ENCODE data around the gene CCDC74B.
"Not testable (repeated sequence)": the region's sequence is repeated elsewhere in the genome, so short reads cannot be mapped to it uniquely, and the experiment has no call there.

CCDC74B gene

GRCh38 chr2:130150181-130151144, 5.6 kb upstream of the CCDC74B start:
- no peak for DNase-seq (ENCODE audit: low read depth)

DNA sequence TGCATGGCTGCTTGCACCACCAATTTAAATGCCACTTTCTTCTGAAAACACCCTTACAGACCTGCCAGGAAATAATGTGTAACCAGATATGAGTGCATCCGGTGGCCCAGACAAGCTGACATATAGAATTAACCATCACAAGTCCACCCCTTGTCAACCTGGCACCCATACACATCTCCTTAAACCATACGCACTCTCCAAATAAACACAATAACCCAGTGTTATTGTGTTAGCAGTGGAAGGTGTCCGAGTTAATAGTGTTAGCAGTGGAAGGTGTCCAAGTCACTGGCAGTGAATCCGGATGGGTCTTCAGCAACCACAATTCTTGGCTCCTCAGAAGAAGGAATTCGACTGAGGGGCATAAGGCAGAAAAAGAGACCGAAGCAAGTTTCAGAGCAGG, 3.6 kb upstream of the CCDC74B start:
- not testable (repeated sequence) for DNase-seq (ENCODE audit: low read depth)

GRCh38 chr2:130143266-130144039, 1.5 kb downstream of the CCDC74B start:
- DNase-seq (ENCODE audit: low read depth) = not testable (repeated sequence)

GRCh38 chr2:130142396-130143265, 2.3 kb downstream of the CCDC74B start:
- not testable (repeated sequence) for DNase-seq (ENCODE audit: low read depth)

- not testable (repeated sequence) for DNase-seq (ENCODE audit: low read depth)
Observed at GRCh38 chr2:130141645-130142370, 3.1 kb downstream of the CCDC74B start.

GRCh38 chr2:130141002-130141401, 3.9 kb downstream of the CCDC74B start:
- not testable (repeated sequence) for DNase-seq (ENCODE audit: low read depth)

- not testable (repeated sequence) for DNase-seq (ENCODE audit: low read depth)
Observed at GRCh38 chr2:130140516-130140915, 4.4 kb downstream of the CCDC74B start.

GRCh38 chr2:130139331-130140280, 5.3 kb downstream of the CCDC74B start:
- not testable (repeated sequence) for DNase-seq (ENCODE audit: low read depth)

DNA sequence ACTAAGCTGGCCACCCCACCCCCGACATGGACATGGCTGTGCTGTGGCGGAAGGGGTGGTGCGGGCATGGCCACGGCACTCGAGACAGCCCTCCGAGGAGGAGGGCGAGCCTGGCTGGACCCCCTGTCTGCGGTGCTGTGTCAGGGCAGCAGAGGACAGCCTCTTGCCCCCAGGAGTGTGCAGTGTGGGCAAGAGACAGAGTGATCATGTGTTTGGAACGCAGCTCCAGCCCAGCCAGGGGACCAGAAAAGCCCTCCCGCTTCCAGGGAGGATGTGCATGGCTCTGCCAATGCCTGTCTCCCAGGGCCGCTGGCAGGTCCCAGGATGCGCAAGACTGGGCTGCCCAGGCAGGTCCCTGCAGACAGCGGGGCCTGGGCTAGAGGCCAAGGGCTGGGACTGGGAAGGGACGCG, 6.1 kb downstream of the CCDC74B start:
- not testable (repeated sequence) for DNase-seq (ENCODE audit: low read depth)

GRCh38 chr2:130138326-130138725, 6.6 kb downstream of the CCDC74B start:
- DNase-seq (ENCODE audit: low read depth) = not testable (repeated sequence)

DNA sequence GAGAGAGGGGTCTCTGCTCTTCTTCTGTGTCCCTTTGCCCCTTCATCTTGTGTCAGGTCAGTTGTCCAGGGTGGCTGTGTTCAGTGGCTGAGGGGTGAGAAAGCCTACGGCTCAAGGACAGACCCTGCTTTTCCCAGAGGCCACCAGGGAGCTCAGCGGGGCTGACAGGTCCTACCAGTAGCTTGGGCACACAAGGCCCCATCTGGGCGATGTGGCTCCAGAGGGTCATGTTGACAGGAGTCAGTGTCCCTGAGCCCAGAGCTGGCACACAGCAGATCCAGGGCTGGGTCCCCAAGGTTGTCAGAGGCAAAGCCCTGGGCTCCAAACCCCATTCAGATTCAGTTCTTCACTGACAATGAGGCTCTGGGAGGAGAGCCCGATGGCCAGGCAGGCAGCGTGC, 7.8 kb downstream of the CCDC74B start:
- DNase-seq (ENCODE audit: low read depth) = not testable (repeated sequence)

DNA sequence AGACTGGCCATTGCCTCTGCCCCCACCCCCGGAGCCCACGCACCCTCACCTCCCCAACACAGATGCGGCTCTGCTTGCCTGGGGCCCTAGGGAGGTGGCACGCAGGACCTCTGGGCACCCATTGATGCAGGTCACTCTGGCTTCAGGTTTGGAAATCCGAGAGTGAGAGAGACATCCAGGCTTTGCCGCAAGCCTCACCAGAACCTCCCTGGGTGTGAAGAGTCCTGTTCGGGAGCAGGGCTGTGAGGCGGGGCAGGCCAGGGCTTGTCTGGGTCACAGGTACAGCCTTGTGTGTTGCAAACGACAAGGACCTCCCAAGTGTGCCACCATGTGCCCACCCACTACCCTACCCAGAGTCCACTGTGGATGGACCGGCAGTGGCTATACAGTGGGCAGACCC, 8.4 kb downstream of the CCDC74B start:
- not testable (repeated sequence) for DNase-seq (ENCODE audit: low read depth)

DNA sequence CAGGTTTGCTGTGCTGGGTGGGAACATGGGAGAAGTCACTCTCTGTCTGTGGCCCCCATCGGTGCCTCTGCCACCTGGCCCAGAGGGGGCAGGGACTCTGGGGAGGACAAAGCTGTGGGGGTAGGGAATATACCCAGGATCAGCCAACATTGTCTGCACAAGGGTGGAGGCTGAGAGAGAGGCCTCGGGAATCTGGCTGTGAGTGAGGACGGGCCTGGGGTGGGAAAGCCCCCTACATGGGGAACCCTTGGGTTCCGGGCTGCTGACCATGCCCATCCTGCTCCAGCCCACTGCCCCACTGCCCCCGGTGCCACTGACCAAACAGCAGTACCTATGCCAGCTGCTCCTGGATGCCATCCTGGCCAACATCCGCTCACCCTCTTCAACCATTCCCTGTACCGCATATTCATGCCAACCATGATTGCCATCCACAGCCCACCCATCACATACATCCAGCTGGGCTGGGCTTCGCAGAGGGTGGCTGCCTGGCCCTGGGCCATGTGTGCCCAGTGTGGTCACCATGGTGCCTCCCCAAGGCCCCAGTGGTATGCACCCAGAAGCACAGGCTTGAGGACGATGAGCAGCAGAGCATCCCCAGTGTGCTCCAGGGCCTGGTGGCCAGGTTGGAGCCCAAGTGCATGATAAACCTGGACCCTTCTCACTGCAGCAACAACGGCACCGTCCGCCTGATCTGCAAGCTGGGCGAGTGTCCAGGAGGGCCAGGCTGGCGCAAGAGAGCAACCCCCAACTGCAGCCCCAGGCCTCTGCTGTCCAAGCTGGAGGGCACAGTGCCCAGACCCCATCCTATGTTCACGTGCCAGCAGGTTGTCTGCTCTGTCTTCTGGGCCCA, 9.0 kb downstream of the CCDC74B start:
- DNase-seq (ENCODE audit: low read depth) = no peak

DNA sequence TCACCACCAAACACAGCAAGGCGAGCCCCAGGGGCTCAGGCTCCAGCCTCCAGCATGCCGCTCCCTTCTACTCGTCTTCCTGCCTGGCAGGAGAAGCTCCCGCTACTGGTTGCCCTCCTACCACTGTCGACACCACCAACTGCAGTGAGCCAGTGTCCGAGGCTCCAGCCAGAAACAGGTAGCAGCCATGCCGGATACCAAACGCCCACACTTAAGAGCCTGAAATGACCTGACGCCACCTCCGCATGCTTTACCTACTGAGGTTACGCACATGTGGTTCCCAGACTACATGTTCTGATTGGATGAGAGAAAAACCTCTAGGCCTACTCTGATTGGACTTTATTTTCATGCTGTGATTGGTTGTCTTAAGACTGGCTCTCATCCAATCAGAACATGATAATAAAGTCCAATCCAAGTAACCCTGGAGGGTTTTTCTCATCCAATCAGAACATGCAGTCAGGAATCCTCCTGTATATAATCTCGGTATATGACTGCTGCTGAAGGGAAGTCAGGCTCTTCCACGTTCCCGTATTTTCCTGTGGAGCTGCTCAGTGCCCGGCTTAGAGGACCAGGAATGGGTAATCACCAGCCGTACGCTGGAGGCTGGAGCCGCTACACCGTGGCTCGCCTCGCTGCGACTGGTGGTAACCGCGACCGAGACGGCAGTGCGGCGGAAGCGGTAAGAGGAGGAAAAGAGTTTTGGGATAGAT, 15.6 kb downstream of the CCDC74B start, which contains the start of gene POTEF:
Gene POTEF (minus strand): TSS at position 103 of the 710 bp plus-strand sequence. CDS start 8,707 bp downstream, outside the sequence.
- DNase-seq (ENCODE audit: low read depth) = not testable (repeated sequence)

DNA sequence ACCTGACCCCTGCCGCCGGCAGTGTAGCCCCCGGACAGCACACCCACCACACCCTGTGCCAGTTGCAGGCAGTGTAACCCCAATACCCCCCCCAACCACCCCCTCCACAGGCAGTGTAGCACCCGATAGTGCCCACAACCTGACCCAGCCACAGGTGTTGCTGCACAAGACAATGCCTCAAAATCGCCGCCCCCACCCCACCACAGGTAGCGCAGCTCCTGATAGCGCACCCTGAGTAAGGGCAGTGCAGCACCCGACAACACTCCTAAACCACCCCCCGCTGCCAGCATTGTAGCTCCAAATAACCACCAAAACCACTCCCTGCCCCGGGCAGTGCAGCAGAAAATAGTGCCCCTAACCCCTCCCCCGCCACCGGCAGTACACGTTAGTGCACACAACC, 16.4 kb downstream of the CCDC74B start:
- DNase-seq (ENCODE audit: low read depth) = not testable (repeated sequence)

DNA sequence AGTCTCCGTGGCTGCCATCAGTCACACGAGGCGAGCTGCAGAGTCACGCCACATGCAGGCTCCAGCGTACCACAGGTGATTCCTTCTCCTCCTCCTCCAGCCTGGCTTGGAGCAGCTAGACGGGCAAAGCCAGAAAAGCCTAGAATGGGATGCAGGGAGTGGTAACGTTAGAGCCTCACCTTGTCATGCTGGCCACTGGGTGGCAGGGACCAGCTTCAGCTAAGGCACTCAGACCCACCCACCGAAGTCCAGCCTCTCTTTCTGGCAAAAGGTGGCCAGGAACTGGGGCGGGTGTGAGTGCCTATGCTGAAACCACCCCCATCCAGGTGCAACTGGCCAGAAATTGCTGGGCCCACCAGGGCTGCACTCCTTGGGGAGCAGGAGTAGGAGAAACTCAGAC, 17.2 kb downstream of the CCDC74B start:
- not testable (repeated sequence) for DNase-seq (ENCODE audit: low read depth)

DNA sequence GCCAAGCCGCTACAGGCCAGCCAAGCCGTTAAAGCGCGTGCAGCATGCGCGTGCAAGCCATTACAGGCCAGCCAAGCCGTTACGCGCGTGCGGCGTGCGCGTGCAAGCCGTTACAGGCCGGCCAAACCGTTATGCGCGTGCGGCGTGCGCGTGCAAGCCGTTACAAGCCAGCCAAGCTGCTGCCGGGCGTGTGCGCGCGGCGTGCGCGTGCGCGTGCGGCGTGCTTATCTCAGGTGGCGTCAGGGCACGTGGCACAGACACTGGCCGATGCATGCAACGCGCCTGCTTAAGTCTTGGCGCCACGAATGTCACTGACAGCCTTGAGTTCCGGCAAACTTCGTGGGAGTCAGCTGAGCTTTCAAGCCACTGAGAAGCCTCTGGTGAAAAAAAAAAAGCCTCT, 24.0 kb downstream of the CCDC74B start:
- not testable (repeated sequence) for DNase-seq (ENCODE audit: low read depth)
